Thymus (tissue), 11 donors: ENCODE measurements around the gene MB21D2. TPM values are rescaled to one million over a fixed set of nuclear protein-coding genes. Genes with fewer than 3 reads are reported as not detected.

Experiments used
- DNase-seq, 9 donors: peaks; one replicate each; pipeline ENCODE4 v3.0.0-alpha.2; 2013; ENCODE audit warnings: low spot score in 9 of 9, low read depth in 6 of 9, missing footprints in 1 of 9
- H3K27ac ChIP-seq, 2 donors: one replicate each; pipeline ENCODE4 v1.5.1; 2013; ENCODE audit warnings: control low read depth in 1 of 2, low read depth in 1 of 2, low read length in 1 of 2, mild to moderate bottlenecking in 1 of 2, moderate library complexity in 1 of 2
- H3K27me3 ChIP-seq, 2 donors: one replicate each; pipeline ENCODE4 v1.5.1; 2013; ENCODE audit warnings: low read length in 1 of 2; ENCODE audit not compliant: control insufficient read depth in 2 of 2, insufficient read depth in 1 of 2
- H3K36me3 ChIP-seq, 2 donors: one replicate each; pipeline ENCODE4 v1.5.1; 2013; ENCODE audit warnings: low read length in 1 of 2, mild to moderate bottlenecking in 1 of 2, moderate library complexity in 1 of 2; ENCODE audit not compliant: control insufficient read depth in 2 of 2, insufficient read depth in 2 of 2
- H3K4me1 ChIP-seq, 2 donors: one replicate each; pipeline ENCODE4 v1.5.1; 2013; ENCODE audit warnings: low read length in 2 of 2; ENCODE audit not compliant: control insufficient read depth in 2 of 2, insufficient read depth in 2 of 2
- H3K4me3 ChIP-seq, 2 donors: one replicate each; pipeline ENCODE4 v1.5.1; 2013; ENCODE audit warnings: low read length in 2 of 2, control low read depth in 1 of 2, mild to moderate bottlenecking in 1 of 2
- H3K9me3 ChIP-seq, 2 donors: one replicate each; pipeline ENCODE4 v1.5.1; 2013; ENCODE audit warnings: low read length in 1 of 2, mild to moderate bottlenecking in 1 of 2; ENCODE audit not compliant: control insufficient read depth in 2 of 2, insufficient read depth in 1 of 2
- WGBS: extraction: QIAGEN DNeasy Blood & Tissue Kit; methylation state at CpG from one replicate; pipeline ENCODE4 v1.1.7; 2013; 5-methylcytosine and 5-hydroxymethylcytosine counted together
- polyA plus RNA-seq: library from polyadenylated mRNA; stranded (reverse); fragments of 200-250 nt; gene quantifications from one replicate; pipeline ENCODE4 v1.2.3, GENCODE V29; 2013
- total RNA-seq: library from RNA; stranded (reverse); fragments of 120-200 nt; gene quantifications from one replicate; pipeline ENCODE4 v1.2.4, GENCODE V29; 2013
- donor health status: healthy.

MB21D2 gene
- total and polyA plus RNA-seq, 2 donors, result 1.5 to 2.4 TPM

- no peaks in the 10 kb centered on the region for H3K4me1 ChIP-seq
- H3K9me3 ChIP-seq, result no peaks in the 10 kb centered on the region
- no peaks in the 10 kb centered on the region for H3K36me3 ChIP-seq
- no peaks in the 10 kb centered on the region for H3K27me3 ChIP-seq
- WGBS, result 95% methylated on average over 13 of the region's 13 CpGs
- DNase-seq, result no peak
- no peak overlapping the region for H3K27ac ChIP-seq
- no peak overlapping the region for H3K4me3 ChIP-seq
These were observed 27.0 kb downstream of the MB21D2 start for GRCh38 chr3:192890347-192891335.

DNA sequence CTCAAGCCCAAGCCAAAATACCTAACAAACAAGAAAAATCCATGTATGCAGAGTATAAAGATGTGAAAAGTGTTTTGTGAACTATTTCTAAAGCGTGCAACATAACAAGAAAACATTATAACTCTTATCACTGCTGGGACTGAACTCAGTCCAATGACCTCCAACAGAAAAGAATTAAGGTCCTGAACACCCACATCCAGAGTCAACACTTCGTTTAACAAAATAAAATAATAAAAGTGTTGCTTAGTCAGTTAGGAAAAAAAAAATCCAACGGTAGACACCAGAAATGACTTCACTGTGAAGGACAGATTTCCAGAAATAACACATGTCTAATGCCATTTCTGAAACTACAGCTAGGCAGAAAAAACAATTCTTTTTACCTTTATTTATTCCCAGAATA is 28.0 kb downstream of the MB21D2 start:
- Histone ChIP-seq H3K27ac (no peak overlapping the region), H3K27me3 (no peaks in the 10 kb centered on the region), H3K4me1 (no peaks in the 10 kb centered on the region), H3K36me3 (no peaks in the 10 kb centered on the region), H3K4me3 (no peak overlapping the region), H3K9me3 (no peaks in the 10 kb centered on the region)
- 88% methylated on average over 3 of the region's 3 CpGs for WGBS
- no peak for DNase-seq

- no peak overlapping the region for H3K27ac ChIP-seq
- H3K9me3 ChIP-seq, result no peaks in the 10 kb centered on the region
- WGBS, result 97% methylated on average over 5 of the region's 5 CpGs
- H3K4me3 ChIP-seq, result no peak overlapping the region
- H3K4me1 ChIP-seq, result no peaks in the 10 kb centered on the region
- no peaks in the 10 kb centered on the region for H3K36me3 ChIP-seq
- no peaks in the 10 kb centered on the region for H3K27me3 ChIP-seq
- no peak for DNase-seq
These were observed 29.5 kb downstream of the MB21D2 start for GRCh38 chr3:192888190-192888589.

DNA sequence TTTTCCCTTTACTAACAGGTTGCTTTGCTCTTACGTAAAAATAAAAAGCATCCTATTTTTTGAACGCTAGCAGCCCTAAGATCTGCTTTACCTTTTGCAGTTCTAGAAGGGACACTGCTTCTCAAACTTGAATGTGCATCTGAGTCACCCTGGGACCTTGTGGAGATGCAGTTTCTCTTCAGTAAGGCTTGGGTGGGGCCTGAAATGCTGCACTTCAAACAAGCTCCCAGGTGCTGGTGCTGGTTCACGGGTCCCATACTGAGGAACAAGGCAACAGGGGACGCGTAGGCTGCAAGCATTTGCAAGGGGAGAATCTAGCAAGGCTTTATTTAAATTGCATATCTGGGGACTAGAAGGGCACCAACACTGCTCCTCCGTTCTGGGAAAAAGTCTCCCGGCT is 30.0 kb downstream of the MB21D2 start:
- no peaks in the 10 kb centered on the region for H3K27me3 ChIP-seq
- H3K4me3 ChIP-seq, result no peak overlapping the region
- WGBS, result 96% methylated on average over 7 of the region's 7 CpGs
- no peaks in the 10 kb centered on the region for H3K36me3 ChIP-seq
- no peaks in the 10 kb centered on the region for H3K4me1 ChIP-seq
- DNase-seq, result no peak
- H3K27ac ChIP-seq, result no peak overlapping the region
- no peaks in the 10 kb centered on the region for H3K9me3 ChIP-seq

- Histone ChIP-seq H3K36me3 (no peaks in the 10 kb centered on the region), H3K27ac (no peak overlapping the region), H3K4me1 (no peaks in the 10 kb centered on the region), H3K9me3 (no peaks in the 10 kb centered on the region), H3K4me3 (no peak overlapping the region), H3K27me3 (no peaks in the 10 kb centered on the region)
- 94% methylated on average over 9 of the region's 9 CpGs for WGBS
- no peak for DNase-seq
These were observed 30.6 kb downstream of the MB21D2 start for GRCh38 chr3:192887047-192887446.

DNA sequence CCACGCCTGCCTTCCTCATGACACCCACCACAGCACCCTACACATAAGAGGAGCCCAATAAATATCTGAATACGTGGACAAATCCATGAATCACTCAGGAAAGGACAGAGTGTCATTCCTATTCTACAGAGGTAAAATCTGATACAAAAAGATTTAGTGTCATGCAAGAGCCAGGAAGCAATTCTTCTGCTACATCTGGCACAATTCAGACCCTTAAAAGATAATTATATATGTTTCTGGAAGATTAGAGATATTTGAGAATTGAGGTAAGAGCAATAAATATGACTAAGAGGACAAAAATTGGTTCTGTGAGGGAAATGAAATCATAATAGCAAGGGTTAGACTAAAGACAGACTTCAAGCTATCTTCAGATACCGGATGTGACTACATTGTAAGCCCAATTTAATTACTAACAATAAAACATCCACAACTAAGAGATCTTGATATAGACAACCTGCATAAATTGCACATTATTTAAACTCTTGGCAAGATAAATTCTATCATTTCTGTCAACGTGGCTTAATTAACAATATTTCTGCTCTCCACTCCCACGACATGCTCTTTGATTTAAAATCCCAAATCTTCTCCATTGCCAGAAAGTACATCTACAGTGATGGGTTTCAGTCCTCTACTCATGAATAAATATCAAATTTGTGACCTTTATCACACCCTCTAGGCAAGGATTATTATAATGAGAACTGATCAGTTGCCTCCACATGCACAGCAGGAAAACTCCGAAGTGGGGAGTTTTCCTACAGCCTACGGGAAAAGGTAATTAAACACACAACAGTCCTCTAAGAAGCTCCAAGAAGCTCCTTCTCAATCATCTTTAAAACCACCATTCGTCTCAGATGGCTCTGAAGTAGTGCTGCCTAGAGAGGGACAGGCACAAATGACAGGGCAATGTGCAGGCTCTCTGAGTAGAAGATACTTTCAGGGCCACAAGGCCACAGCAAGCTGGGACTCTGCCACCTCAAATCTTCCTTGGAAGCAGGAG is 32.6 kb downstream of the MB21D2 start:
- 65% methylated on average over 8 of the region's 8 CpGs for WGBS
- H3K9me3 ChIP-seq, result no peaks in the 10 kb centered on the region
- no peak for DNase-seq
- H3K27ac ChIP-seq, result no peak overlapping the region
- no peaks in the 10 kb centered on the region for H3K27me3 ChIP-seq
- H3K4me3 ChIP-seq, result no peak overlapping the region
- H3K4me1 ChIP-seq, result no peaks in the 10 kb centered on the region
- H3K36me3 ChIP-seq, result no peaks in the 10 kb centered on the region

- no peaks in the 10 kb centered on the region for H3K27me3 ChIP-seq
- H3K27ac ChIP-seq, result no peak overlapping the region
- no peak overlapping the region for H3K4me3 ChIP-seq
- no peak for DNase-seq
- H3K9me3 ChIP-seq, result no peaks in the 10 kb centered on the region
- H3K4me1 ChIP-seq, result no peaks in the 10 kb centered on the region
- H3K36me3 ChIP-seq, result no peaks in the 10 kb centered on the region
- WGBS, result 87% methylated on average over 2 of the region's 2 CpGs
These were observed 34.1 kb downstream of the MB21D2 start for GRCh38 chr3:192883512-192883911.

DNA sequence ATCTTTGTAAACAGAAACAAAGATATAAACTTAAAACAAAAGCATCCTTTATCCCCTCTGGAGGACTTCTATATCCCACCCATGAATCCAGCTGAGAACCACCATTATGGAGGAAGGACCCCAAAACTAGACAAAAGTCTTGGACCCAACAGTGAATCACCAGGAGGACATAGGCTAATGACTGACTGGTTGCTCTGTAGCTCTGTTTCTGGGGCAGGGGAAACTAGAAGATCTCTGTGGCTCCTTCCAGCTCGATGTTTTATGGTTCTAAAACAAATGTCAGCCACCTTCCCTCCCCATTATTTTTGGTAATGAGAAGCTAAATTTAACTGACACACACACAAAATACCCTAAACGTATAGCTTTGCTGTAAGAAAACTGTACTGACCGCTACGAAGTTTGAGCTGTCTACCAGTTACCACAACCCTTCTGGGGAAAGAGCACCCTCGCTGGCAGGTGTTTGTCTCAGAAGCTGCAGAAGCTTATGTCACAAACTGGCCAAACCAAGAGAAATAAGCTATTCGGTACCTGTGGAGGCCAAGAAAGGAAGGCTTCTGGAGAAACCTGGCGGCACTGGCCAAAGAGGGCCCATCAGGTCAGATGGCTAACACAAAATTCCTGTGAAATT is 36.4 kb downstream of the MB21D2 start:
- WGBS, result 79% methylated on average over 7 of the region's 7 CpGs
- Histone ChIP-seq H3K4me1 (no peaks in the 10 kb centered on the region), H3K27ac (no peak overlapping the region), H3K27me3 (no peaks in the 10 kb centered on the region), H3K4me3 (no peak overlapping the region), H3K9me3 (no peaks in the 10 kb centered on the region), H3K36me3 (no peaks in the 10 kb centered on the region)
- DNase-seq, result no peak
